Prostate gland (tissue), 1 donor: ENCODE measurements around the gene TNK2.

ENCODE experiments used
- POLR2A ChIP-seq: fragments of 450-650 bp; IDR thresholded peaks from one replicate; pipeline ENCODE4 v1.6.1; 2016; ENCODE audit warnings: antibody characterized with exemption, mild to moderate bottlenecking
- POLR2AphosphoS5 ChIP-seq: sonication (generic); formaldehyde crosslinking; IDR thresholded peaks from one replicate; pipeline ENCODE4 v1.6.1; 2017; ENCODE audit warnings: antibody characterized with exemption

DNA sequence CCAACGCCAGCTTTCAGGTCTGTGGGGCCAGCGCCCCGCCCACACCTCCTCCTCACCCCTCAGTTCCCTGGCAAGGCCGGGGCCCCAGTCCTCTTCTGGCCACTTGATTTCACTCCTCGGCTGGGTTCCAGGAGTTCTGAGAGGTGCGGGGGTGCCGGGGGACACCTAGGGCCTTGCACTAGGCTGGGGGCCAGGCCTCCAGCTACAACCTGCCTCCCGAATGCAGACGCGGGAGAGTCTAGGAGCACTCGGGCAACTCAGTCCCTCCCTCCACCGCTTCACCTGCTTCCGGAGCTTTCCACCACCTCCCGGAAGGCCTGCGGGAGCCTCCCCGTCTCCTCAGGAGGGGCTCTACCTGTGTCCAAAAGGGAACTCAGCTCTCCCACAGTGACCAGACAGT is 35.6 kb downstream of the TNK2 start:
- TF ChIP-seq POLR2AphosphoS5 (no peak), POLR2A (no peak)
